ENCODE results near the gene DOCK4. TPM values are rescaled to one million over a fixed set of nuclear protein-coding genes. Genes with fewer than 3 reads are reported as not detected.
"Not testable (repeated sequence)": the region's sequence is repeated elsewhere in the genome, so short reads cannot be mapped to it uniquely, and the experiment has no call there.

DOCK4 gene
- total and polyA plus RNA-seq, 2 of the 8 experiments (the other 6 are each of a cell fraction or from before 2014, with no cell fraction given): 5.1 to 23.6 TPM

DNA sequence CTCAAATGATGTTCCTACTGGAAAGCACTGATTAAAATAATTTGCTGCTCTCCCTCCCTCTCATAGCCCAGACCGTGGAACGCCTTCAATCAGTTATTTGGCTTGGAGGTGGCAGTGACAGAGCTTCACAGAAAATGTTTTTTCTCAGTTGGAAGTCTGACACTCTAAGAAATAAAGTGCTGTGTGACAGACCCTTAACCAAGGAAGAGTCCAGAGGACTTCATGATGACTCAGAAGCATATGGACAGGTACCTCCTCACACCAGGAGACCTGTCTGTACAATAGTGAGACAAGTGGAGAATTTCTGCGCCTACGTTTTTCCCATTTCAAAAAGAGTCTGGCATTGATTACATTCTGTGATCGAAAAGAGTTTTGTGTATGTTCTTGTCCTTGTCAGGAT, 295.5 kb downstream of the DOCK4 start (continued):
- TF ChIP-seq, protein P1, sequence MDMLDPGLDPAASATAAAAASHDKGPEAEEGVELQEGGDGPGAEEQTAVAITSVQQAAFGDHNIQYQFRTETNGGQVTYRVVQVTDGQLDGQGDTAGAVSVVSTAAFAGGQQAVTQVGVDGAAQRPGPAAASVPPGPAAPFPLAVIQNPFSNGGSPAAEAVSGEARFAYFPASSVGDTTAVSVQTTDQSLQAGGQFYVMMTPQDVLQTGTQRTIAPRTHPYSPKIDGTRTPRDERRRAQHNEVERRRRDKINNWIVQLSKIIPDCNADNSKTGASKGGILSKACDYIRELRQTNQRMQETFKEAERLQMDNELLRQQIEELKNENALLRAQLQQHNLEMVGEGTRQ (IDR thresholded peaks at IDR 0.05; ENCODE audit: low read length): no peak
- no peak for TF ChIP-seq RNF2 (IDR thresholded peaks at IDR 0.05; ENCODE audit: borderline replicate concordance, low read depth, low read length, missing control alignments, poor library complexity, severe bottlenecking)

DNA sequence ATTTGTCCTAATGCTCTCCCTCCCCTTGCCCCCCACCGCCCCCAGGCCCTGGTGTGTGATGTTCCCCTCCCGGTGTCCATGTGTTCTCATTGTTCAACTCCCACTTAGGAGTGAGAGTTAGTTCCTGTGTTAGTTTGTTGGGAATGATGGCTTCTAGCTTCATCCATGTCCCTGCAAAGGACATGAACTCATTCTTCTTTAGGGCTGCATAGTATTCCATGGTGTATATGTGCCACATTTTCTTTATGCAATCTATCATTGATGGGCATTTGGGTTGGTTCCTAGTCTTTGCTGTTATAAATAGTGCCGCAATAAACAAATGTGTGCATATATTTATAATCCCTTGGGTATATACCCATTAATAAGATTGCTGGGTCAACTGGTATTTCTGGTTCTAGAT, 297.5 kb downstream of the DOCK4 start:
- H3K36me3 ChIP-seq (ENCODE audit: control insufficient read depth in 2 of 4, insufficient read depth in 4 of 4, low read length in 3 of 4); H4K91ac ChIP-seq (replicated peaks; ENCODE audit: insufficient read length, low read length); H3K27ac ChIP-seq (ENCODE audit: low read depth, low read length); H3K56ac ChIP-seq (replicated peaks; ENCODE audit: insufficient read length, low read depth, low read length); H3K23ac ChIP-seq (ENCODE audit: insufficient read length); H2BK20ac ChIP-seq (ENCODE audit: low read length); H3K79me2 ChIP-seq (ENCODE audit: control insufficient read depth in 1 of 2, insufficient read depth in 2 of 2, low read length in 2 of 2); FAIRE-seq; H3K18ac ChIP-seq (ENCODE audit: extremely low read depth, low read length); H3K27me3 ChIP-seq (replicated peaks in 1 of 4; ENCODE audit: control insufficient read depth in 3 of 4, extremely low read depth in 1 of 4, insufficient read depth in 3 of 4, low read length in 3 of 4); H3K9me3 ChIP-seq (ENCODE audit: insufficient read depth in 2 of 2, low read depth in 1 of 2, low read length in 1 of 2); H2BK120ac ChIP-seq (replicated peaks; ENCODE audit: low read depth, low read length); POLR2A ChIA-PET (ENCODE audit: partially characterized antibody); H3K23me2 ChIP-seq (ENCODE audit: low read depth, low read length); H4K5ac ChIP-seq (ENCODE audit: insufficient read length, low read depth, low read length); H4K20me1 ChIP-seq (replicated peaks in 1 of 2; ENCODE audit: control insufficient read depth in 1 of 2, insufficient read depth in 2 of 2, low read length in 2 of 2); H2AFZ ChIP-seq (ENCODE audit: low read length); H2BK15ac ChIP-seq (ENCODE audit: low read length); H2AK5ac ChIP-seq (ENCODE audit: low read depth, low read length); CTCF ChIA-PET (ENCODE audit: partially characterized antibody); H3K14ac ChIP-seq (ENCODE audit: insufficient read length); H3K79me1 ChIP-seq (ENCODE audit: low read depth, low read length); H4K8ac ChIP-seq (ENCODE audit: extremely low read depth, insufficient read depth, low read length); H3K9ac ChIP-seq (replicated peaks in 1 of 4; ENCODE audit: extremely low read depth in 1 of 4, low read depth in 3 of 4, low read length in 3 of 4); H3K4me1 ChIP-seq (replicated peaks in 1 of 4; ENCODE audit: control insufficient read depth in 3 of 4, insufficient read depth in 4 of 4, low read length in 3 of 4); DNase-seq (ENCODE audit: low read depth in 1 of 2, low spot score in 2 of 2); H2BK5ac ChIP-seq (ENCODE audit: low read depth, low read length); H3K4me3 ChIP-seq (ENCODE audit: extremely low read depth in 1 of 4, insufficient read depth in 2 of 4, low read depth in 3 of 4, low read length in 4 of 4); H2BK12ac ChIP-seq (ENCODE audit: low read depth, low read length); H3K4me2 ChIP-seq (ENCODE audit: insufficient read depth in 1 of 2, low read depth in 2 of 2, low read length in 2 of 2); H3K4ac ChIP-seq (replicated peaks; ENCODE audit: insufficient read length, low read depth, low read length): not testable (repeated sequence)
- WGBS, 2 experiments (ENCODE audit: extremely low coverage in 1 of 2, insufficient coverage in 1 of 2, insufficient read length in 1 of 2, insufficient replicate concordance in 2 of 2, low coverage in 1 of 2, low lambda C conversion rate in 2 of 2, missing lambda C conversion rate in 1 of 2): 97% methylated on average over 2 of the region's 3 CpGs; no CpG with 5 or more reads in 1 of the 2 experiments

Measured in H1 (cell line).